ENCODE data around the gene CPEB1.

DNA sequence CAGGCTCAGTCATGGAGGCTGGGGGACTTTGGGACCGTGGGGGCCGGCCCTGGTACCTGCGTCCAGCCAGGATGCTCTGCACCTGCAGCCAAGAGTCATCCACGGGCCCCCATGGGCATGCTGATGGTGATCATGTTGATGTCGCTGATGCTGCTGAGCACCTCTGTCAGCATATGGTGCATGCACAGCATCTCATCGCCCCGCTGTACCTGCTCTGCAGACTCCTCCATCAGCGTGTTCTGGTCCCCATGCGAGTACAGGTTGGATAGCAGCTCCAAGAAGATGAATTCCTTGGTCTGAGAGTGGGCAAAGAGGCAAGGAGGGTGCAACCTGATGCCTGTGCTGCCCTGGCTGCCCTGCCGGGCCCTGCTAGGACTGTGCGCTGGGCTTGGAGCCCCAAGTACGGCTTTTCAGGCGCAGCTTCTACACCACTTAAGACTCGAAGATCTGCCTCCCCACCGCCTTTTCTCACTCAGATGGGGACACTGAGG lies 114.1 kb downstream of the CPEB1 start:
- TF ChIP-seq, protein P1, sequence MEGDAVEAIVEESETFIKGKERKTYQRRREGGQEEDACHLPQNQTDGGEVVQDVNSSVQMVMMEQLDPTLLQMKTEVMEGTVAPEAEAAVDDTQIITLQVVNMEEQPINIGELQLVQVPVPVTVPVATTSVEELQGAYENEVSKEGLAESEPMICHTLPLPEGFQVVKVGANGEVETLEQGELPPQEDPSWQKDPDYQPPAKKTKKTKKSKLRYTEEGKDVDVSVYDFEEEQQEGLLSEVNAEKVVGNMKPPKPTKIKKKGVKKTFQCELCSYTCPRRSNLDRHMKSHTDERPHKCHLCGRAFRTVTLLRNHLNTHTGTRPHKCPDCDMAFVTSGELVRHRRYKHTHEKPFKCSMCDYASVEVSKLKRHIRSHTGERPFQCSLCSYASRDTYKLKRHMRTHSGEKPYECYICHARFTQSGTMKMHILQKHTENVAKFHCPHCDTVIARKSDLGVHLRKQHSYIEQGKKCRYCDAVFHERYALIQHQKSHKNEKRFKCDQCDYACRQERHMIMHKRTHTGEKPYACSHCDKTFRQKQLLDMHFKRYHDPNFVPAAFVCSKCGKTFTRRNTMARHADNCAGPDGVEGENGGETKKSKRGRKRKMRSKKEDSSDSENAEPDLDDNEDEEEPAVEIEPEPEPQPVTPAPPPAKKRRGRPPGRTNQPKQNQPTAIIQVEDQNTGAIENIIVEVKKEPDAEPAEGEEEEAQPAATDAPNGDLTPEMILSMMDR (conservative IDR thresholded peaks at IDR 0.05; ENCODE audit: low read depth in 2 of 2): no peak
- TF ChIP-seq, protein P2, sequence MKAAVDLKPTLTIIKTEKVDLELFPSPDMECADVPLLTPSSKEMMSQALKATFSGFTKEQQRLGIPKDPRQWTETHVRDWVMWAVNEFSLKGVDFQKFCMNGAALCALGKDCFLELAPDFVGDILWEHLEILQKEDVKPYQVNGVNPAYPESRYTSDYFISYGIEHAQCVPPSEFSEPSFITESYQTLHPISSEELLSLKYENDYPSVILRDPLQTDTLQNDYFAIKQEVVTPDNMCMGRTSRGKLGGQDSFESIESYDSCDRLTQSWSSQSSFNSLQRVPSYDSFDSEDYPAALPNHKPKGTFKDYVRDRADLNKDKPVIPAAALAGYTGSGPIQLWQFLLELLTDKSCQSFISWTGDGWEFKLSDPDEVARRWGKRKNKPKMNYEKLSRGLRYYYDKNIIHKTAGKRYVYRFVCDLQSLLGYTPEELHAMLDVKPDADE (IDR thresholded peaks at IDR 0.05): no peak
